ENCODE data around the gene KIF26A. TPM values are rescaled to one million over a fixed set of nuclear protein-coding genes. Genes with fewer than 3 reads are reported as not detected.

Gene KIF26A
- total RNA-seq, 4 donors from 2014 or later, result 4.6 to 7.2 (median 5.6) TPM

GRCh38 chr14:104214431-104215218, 76.2 kb downstream of the KIF26A start:
- no peak overlapping the region for H3K27ac ChIP-seq (replicated peaks in 1 of 4)
- TF ChIP-seq EP300 (IDR thresholded peaks at IDR 0.05) (no peak), POLR2A (IDR thresholded peaks at IDR 0.05; ENCODE audit: low read depth) (no peak), POLR2AphosphoS5 (IDR thresholded peaks at IDR 0.05) (no peak), CTCF (IDR thresholded peaks at IDR 0.05) (no peak)
- peaks cover 0 to 53% (median 0%) of the 10 kb centered on the region in 4 donors for H3K27me3 ChIP-seq
- 80% methylated on average over 7 of the region's 7 CpGs for WGBS
- H3K36me3 ChIP-seq, result no peaks in the 10 kb centered on the region
- H3K9me3 ChIP-seq, result no peaks in the 10 kb centered on the region
- no peak for DNase-seq (ENCODE audit: extremely low spot score)
- H3K4me1 ChIP-seq, result no peaks in the 10 kb centered on the region
- intact Hi-C loops (cut with DNase I), result no loop called here
- H3K4me3 ChIP-seq, result no peak overlapping the region

DNA sequence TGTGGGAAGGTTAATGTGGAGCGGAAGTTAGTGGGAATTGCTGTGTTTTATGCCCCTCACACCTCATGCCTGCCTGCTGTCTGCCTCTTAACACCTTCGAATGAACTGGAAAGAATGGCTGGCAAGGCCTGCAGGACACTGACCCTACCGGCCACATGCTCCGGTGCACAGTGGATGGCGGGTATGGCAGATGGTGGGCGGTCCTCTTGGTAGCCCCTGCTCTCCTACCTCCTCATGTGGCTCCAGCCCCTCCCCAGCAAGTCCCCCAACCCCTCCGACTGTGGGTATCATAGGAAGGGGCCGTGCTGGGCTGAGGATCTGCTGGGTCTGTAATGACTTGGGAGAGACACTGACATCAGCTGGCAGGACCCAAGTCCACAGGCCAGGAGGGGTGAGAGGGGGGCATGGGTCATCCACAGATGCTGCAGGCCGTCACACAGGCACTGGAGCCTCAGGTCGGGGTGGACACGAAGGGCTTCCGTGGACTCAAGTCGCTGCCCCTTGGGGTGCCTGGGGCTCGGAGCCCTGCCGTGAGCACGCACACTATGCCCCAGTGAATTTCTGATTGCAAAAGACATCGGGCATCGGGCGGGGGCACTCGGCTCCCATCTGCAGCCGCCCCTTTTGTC, 77.4 kb downstream of the KIF26A start:
- 82% methylated on average over 17 of the region's 21 CpGs for WGBS
- DNase-seq (ENCODE audit: extremely low spot score), result no peak
- no peaks in the 10 kb centered on the region for H3K4me1 ChIP-seq
- H3K27ac ChIP-seq (replicated peaks in 1 of 4), result no peak overlapping the region
- no peaks in the 10 kb centered on the region for H3K36me3 ChIP-seq
- no peak for TF ChIP-seq EP300 (IDR thresholded peaks at IDR 0.05)
- intact Hi-C loops (cut with DNase I), result no loop called here
- peaks cover 0 to 52% (median 0%) of the 10 kb centered on the region in 4 donors for H3K27me3 ChIP-seq
- H3K9me3 ChIP-seq, result no peaks in the 10 kb centered on the region
- no peak overlapping the region for H3K4me3 ChIP-seq

- Histone ChIP-seq H3K4me3 (no peak overlapping the region), H3K4me1 (no peaks in the 10 kb centered on the region), H3K36me3 (no peaks in the 10 kb centered on the region), H3K27me3 (peaks cover 0 to 53% (median 0%) of the 10 kb centered on the region in 4 donors), H3K9me3 (no peaks in the 10 kb centered on the region), H3K27ac (replicated peaks in 1 of 4) (no peak overlapping the region)
- 63% methylated on average over 14 of the region's 14 CpGs for WGBS
- DNase-seq (ENCODE audit: extremely low spot score), result no peak
- TF ChIP-seq CTCF (IDR thresholded peaks at IDR 0.05) (no peak), POLR2A (IDR thresholded peaks at IDR 0.05; ENCODE audit: low read depth) (no peak), POLR2AphosphoS5 (IDR thresholded peaks at IDR 0.05) (no peak), EP300 (IDR thresholded peaks at IDR 0.05) (no peak)
- intact Hi-C loops (cut with DNase I), result no loop called here
Measured at GRCh38 chr14:104216457-104216856, 78.1 kb downstream of the KIF26A start.

DNA sequence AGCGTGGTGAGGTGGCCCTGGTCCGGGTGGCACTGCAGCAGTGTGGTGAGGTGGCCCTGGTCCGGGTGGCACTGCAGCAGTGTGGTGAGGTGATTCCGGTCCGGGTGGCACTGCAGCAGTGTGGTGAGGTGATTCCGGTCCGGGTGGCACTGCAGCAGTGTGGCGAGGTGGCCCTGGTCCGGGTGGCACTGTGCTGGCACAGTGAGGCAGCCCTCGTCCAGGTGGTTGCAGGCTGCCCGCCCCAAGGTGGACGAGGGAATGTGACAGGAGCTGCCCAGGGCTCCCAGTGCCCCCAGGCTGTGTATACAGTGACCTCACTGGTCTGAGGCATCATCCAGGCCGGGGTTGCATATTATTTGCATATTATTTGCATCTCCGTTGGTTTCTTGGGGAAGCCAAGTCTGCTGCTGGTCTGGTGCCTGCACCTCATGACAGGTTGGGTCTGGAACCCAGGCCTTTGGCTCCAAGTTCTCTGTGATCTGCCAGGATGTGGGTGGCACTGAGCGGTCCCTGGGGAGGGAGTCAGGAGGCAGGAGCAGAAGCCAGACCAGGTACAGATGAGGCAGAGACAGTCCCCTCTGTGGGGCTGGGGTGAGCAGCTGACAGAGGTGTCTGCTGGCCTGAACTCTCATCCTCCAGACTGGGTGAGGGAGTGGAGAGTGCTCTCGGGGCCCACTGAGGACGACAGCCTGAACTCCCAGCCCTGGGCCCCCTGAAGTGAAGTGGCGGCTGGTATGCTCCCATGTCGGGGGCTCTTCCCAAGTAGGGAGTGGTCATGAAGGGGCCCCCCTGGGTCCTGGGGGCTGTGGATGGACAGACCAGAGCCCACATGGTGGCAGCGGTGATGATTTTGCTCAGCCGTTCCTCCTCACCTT, 79.3 kb downstream of the KIF26A start:
- no peak for DNase-seq (ENCODE audit: extremely low spot score)
- TF ChIP-seq CTCF (IDR thresholded peaks at IDR 0.05) (no peak), EP300 (IDR thresholded peaks at IDR 0.05) (no peak), POLR2AphosphoS5 (IDR thresholded peaks at IDR 0.05) (no peak), POLR2A (IDR thresholded peaks at IDR 0.05; ENCODE audit: low read depth) (no peak)
- no peaks in the 10 kb centered on the region for H3K9me3 ChIP-seq
- no peaks in the 10 kb centered on the region for H3K4me1 ChIP-seq
- peaks cover 0 to 53% (median 0%) of the 10 kb centered on the region in 4 donors for H3K27me3 ChIP-seq
- no peaks in the 10 kb centered on the region for H3K36me3 ChIP-seq
- intact Hi-C loops (cut with DNase I), result no loop called here
- no peak overlapping the region for H3K4me3 ChIP-seq
- WGBS, result 83% methylated on average over 5 of the region's 21 CpGs
- no peak overlapping the region for H3K27ac ChIP-seq (replicated peaks in 1 of 4)

Measured in esophagus muscularis mucosa (tissue), 4 donors.